ENCODE results near the gene PZP. TPM values are rescaled to one million over a fixed set of nuclear protein-coding genes. Genes with fewer than 3 reads are reported as not detected.

PZP gene
- total RNA-seq, 1 experiment from 2014 or later, result not detected

GRCh38 chr12:9256341-9256740, 48.1 kb upstream of the PZP start:
- Histone ChIP-seq H3K79me1 (ENCODE audit: insufficient read depth, low read depth, low read length, poor library complexity, severe bottlenecking) (no peaks in the 10 kb centered on the region), H3K4me1 (ENCODE audit: insufficient read depth, low read length) (no peaks in the 10 kb centered on the region), H4K8ac (replicated peaks; ENCODE audit: insufficient read length, low read depth, low read length) (no peak overlapping the region), H4K20me1 (ENCODE audit: control insufficient read depth, insufficient read depth, insufficient read length) (no peaks in the 10 kb centered on the region), H2BK12ac (ENCODE audit: insufficient read length, low read depth, low read length) (no peak overlapping the region), H3K9ac (ENCODE audit: extremely low read depth, insufficient read length, low read length) (no peak overlapping the region), H3K27ac (ENCODE audit: insufficient read length, low read depth, low read length) (no peak overlapping the region), H4K5ac (ENCODE audit: insufficient read length, low read depth, low read length) (no peak overlapping the region), H3K27me3 (ENCODE audit: insufficient read depth, low read length) (no peaks in the 10 kb centered on the region), H3K23ac (ENCODE audit: insufficient read length, low read depth, low read length) (no peak overlapping the region), H3K4ac (ENCODE audit: low read depth, low read length) (no peak overlapping the region), H3K4me2 (ENCODE audit: insufficient read depth, insufficient read length, low read length) (no peak overlapping the region), H3K56ac (ENCODE audit: insufficient read length, low read depth, low read length) (no peak overlapping the region), H4K91ac (ENCODE audit: insufficient read length, low read depth, low read length) (no peak overlapping the region), H2BK15ac (ENCODE audit: low read depth, low read length) (no peak overlapping the region), H3K23me2 (ENCODE audit: insufficient read length, low read depth, low read length, poor library complexity, severe bottlenecking) (no peaks in the 10 kb centered on the region), H3K9me3 (ENCODE audit: control insufficient read depth, low read depth, low read length) (no peaks in the 10 kb centered on the region), H3K79me2 (ENCODE audit: insufficient read depth, low read length) (no peaks in the 10 kb centered on the region), H2BK20ac (ENCODE audit: low read depth, low read length, poor library complexity, severe bottlenecking) (no peak overlapping the region), H3K18ac (ENCODE audit: insufficient read length, low read depth, low read length) (no peak overlapping the region), H2BK5ac (ENCODE audit: insufficient read length, low read length) (no peak overlapping the region), H3T11ph (ENCODE audit: low read length) (no peak overlapping the region), H2BK120ac (ENCODE audit: low read depth, low read length, poor library complexity, severe bottlenecking) (no peak overlapping the region), H3K14ac (ENCODE audit: insufficient read depth, low read length) (no peak overlapping the region), H2AK5ac (ENCODE audit: insufficient read length, low read length) (no peak overlapping the region), H2AFZ (ENCODE audit: low read length) (no peak overlapping the region)
- no peaks in the 10 kb centered on the region for H3K36me3 Mint-ChIP-seq (ENCODE audit: insufficient read depth in 1 of 3, low read depth in 3 of 3)
- no peaks in the 10 kb centered on the region for H3K9me3 Mint-ChIP-seq
- H3K4me1 Mint-ChIP-seq, result peaks cover 5 to 7% of the 10 kb centered on the region in 2 experiments
- no peak for TF ChIP-seq CTCF (conservative IDR thresholded peaks at IDR 0.05)
- no peak overlapping the region; a peak in 2 of 7 replicates for H3K27ac Mint-ChIP-seq
- DNase-seq, result no peak
- peaks cover 4% of the 10 kb centered on the region; the same call in 1 of the 2 replicates for H3K27me3 Mint-ChIP-seq (ENCODE audit: low read depth)
- no peak overlapping the region for H3K4me3 Mint-ChIP-seq

Data from H9 (cell line).